Measurements from ENCODE around the gene CD1D.
A peak's percentile ranks its signal among the peaks of the same experiment; 100 is the strongest.
"Not testable (repeated sequence)": the region's sequence is repeated elsewhere in the genome, so short reads cannot be mapped to it uniquely, and the experiment has no call there.

The CD1D gene

DNA sequence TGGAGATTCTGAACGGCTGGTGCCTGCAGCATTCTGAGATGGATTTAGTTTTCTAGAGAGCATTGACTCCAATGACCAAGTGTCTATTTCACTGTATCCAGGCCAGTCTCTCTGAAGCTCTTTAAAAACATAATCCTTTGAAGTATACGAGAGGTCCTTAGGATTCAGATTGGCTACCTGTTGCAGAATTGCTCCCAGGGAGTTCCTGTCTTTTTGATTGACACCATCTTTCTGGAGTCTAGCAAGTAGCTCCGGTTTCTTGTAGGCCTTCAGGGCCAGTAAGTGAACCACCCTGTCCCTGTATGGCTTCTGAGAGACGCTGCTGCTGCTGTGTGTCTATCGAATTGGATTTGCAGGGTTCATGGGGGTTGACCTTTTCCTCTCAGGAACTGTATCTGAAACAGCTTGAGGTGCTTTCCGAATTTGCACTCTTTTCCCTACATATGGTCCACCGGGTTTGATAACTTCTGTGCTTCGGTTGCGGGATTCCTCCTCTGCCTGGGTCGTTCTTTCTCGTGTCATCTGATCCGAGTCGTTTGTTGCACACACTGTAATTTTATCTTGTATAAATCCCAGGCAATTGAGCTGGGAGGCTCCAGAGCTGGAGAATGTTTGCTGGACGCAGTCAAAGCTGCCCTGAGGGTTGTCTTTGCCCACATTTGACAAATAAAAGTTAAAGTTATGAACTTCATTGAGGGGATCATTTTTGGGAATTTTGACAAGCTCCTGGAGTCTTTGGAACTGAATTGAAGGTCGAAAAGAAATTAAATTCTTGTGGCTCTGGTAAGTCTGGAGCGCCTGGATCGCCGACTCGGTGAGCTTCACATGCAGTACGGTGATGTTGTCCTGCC is 3.6 kb upstream of the CD1D start:
- not testable (repeated sequence) for DNase-seq

DNA sequence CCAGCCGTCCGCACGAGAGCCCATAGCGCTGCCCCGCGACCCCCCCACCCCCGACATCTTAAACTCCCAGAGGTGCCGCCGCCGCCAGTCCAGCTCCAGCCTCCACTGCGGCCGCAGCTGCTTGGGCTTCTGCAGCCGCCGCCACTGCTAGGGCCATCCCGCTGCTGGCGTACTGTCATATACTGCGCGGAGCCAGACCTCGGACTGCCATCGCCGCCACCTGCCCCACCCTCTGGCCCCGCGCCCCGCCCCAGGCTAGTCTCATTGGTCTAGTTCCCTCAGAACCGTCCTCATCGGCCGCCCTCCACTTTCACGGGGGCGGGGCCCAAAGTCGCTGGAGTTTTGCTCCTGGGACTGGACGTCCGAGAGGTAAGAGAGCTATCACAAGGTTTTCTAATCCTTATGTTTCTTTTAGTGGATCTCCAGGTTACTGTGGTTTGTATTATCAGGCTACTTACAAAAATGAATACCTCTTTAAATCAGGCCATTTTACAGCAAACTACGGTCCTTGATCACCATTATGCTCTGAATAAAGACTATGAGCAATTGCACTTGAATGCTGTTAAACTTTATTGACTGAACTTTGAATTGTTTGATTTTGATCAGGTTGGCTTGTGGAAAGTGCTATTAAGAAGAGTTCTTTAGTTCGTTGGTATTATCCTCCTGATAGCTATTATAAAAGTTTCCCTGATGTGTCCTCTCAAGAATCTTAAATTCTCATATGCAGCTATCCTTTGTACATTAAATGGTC is 2.8 kb upstream of the CD1D start:
- DNase-seq: no peak

DNA sequence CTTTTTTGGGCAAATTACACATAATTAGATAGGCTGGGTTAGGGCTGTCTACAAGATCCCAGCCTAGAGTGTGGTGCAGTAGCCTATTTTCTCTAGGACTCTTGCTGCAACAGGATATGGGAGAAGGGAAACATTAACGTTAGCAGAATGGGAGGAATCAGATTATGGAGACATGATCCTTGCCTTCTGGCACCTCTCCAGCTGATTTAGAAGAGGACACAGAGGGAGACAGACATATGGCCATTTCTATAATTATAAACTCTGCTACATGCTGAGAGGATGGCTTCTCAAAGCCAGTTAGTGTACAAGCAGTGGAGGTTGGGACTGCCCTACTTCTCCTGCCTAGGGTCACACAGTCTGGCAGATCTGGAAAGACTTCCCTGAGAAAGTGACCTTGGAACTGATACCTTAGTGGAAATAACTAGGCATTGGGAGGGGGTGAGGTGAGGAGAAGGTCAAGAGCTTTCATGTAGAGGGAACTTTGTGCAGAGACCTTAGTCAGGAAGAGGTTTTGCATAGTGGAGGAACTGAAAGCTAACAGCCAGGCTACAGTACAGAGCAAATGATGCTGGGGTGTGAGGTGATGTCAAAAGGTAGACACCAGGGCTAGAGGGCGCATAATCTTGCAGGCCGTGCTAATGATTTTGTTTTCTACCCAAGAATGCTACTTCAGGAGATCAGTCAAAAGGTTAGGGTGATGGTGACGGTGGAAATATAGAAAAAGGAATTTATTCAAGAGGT is 1.2 kb upstream of the CD1D start:
- no peak for DNase-seq

DNA sequence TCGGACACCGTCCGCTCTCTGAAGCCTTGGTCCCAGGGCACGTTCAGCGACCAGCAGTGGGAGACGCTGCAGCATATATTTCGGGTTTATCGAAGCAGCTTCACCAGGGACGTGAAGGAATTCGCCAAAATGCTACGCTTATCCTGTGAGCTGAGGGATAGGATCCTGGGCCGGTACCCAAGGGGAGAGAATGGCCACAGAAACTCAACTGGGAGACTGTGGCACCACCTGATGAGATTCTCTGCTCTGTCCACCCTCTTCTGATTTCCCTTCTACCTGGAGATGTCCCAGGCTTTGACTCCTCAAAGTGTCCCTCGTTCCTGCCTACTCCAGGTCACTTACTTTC is 855 bp downstream of the CD1D start:
- DNase-seq: no peak

DNA sequence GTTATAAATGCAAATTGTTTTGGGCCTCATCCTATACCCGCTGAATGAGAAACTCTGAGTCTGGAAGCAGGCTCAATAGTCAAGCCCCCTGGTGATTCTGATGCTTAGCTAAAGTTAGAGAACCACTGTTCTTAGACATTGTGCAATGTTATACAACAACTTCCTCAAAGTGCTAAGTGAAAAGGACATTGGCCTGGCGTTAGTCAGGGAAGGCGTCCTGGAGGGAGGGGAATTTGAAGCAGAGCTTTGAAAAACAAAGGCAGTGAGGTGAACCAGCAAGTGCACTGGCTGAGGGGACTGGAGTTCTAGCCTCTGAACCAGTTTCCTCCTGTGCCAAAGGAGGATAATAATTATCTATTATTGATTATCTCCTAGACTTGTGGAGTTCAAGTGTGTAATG is 5.1 kb downstream of the CD1D start:
- DNase-seq: no peak

DNA sequence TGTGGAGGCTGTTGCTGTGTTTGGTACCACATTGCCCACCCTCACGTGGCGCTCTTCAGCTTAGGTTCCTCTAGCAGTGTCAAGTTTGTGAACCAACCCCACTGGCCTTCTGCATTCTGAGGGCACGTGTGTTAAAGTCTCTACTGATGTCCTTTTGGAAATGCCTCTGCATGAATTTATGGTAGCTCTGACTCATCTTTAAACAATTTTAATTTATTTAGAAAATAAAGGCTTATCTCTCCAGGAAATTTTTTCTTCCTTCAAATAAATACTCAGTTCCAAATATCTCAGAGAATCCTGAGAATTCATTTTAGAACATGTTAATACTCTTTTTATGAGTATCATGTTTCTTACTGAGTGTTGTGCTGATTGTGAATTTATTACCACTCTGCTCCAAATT is 5.5 kb downstream of the CD1D start:
- DNase-seq: no peak

DNA sequence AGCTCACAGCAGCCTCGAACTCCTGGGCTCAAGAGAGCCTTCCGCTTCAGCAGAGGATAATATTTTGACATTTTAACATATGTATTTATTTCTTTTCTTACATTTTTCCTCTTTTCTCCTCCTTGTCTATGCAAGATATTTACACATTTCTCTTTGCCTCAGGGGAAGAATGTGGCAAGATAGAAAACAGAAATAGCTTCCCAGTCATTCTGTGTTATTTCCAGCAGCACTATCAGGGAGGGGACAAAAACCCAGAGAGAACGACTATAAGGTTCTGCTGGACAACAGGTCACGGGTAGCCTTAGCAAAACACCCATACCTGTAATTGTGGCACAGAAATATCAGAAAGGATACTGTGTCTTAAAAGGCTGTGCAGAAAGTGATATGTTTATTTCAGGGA is 7.9 kb downstream of the CD1D start:
- DNase-seq: no peak

DNA sequence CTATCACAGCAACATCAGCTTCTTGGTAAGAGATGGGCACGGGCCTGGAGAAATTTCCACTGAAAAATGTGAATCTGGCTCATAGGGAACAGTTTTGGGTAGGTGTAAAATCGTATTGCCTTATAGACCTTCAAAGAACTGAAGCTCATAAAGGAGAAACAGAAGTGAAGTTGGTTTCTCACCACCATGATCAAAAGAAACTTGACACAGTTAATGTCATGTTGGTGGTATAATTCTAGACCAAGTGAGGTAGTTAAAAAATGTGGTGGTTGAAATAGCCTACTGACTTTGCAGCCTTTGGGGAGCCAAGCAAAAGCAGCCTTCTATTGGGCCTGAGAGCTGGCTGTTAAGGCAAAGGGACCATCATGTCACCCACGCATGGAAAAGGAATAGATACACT is 8.9 kb downstream of the CD1D start:
- DNase-seq: no peak

DNA sequence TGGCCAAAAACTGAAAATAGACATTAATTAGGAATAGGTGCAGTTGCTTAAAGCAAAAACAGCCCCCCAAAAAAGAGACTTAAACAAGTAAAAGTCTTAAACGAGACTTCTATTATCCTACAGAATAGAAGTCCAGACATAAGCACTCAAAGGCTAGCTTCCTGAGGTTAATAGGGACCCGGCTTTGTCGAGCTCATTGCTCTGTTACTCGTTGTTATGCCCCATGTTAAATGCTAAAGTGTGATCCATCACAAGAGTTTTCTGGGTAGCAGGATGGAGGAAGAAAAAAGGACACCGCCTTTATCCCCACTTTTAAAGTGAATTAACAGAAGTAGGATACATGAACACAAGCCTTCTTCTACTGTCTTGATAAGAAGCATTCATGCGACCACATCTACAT is 10.6 kb downstream of the CD1D start:
- no peak for DNase-seq

DNA sequence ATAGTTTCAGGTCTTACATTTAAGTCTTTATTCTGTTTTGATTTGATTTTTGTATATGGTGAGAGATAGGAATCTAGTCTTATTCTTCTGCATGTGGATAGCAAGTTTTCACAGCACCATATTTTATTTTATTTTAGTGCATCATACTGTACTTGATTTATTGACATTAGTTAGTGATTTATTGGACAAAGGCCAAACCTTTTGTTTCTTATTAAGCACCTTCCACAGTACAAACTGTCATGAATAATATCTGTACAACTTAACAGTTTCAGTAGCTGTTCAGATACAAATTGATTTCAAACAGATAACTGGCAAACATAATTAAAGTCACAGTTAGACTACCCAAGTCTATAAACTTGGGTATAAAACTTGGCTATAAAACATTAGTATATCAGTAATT is 15.8 kb downstream of the CD1D start:
- DNase-seq: no peak

DNA sequence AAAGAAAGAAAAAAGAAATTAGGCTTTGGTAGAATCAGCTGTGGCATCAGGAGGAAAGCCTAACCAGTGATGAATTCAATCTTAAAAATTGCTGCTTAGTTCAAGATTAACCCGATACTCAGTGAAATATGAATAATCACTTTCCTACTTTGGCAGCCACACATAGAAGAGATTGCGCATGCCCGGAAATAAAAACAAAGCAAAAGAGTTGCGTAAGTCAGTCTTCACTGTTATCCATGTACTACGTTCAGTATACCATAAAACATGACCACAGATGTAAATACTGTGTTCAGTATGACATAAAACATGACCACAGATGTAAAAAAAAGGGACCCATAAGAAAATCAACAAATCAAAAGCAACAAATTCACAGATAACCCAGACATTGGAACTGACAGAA is 19.2 kb downstream of the CD1D start:
- DNase-seq: no peak

DNA sequence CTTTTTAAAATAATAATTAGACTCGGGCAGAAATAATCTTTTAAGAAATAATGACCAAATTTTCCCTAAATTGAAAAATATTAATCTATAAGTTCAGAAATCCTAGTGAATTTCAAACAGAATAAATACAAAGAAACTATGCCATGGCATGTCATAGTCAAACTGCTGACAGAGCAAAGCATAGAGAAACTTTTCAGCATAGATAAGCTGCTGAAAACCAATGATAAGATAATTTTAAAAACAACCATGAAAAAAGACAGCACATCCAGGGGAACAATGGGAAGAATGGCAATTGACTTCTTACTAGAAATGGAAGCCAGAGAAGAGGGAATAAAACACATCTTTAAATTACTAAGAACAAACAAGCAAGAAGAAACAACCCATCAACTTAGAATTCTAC is 19.8 kb downstream of the CD1D start:
- no peak for DNase-seq

DNA sequence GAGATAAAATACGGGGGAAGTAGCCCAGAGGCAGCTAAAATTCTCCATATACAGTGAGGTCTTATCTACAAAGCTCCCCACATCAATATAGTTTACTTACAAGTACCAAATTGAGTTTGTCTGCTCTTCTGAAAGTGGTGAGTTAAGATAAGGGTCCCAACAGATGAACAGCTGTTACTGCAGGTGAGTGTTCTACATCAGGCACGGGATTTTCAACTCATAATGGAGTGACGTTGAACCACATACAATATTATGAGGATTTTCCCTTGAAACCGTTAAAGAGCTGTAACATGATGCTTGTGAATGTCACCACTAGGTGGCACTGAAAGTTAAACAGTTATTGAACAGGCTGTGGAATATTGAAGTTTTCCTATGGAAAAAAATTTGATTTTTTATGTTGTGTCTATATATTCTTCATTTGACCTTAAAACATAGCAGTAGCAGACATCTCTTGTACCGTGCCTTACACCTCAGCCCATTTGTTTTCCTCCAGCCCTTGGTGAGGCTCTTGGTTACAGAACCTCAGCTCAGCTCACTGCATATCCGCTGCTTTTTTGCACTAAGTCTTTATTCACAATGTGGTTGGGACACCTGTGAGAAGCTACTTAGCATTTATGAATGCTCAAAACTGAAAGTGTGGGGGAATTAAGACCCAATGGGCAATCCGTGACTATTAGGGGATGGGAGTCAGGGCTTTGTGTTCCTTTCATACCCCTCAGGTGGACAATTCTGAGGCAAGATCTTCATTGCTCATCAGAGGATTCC is 23.2 kb downstream of the CD1D start:
- peak; percentile 32 for DNase-seq

DNA sequence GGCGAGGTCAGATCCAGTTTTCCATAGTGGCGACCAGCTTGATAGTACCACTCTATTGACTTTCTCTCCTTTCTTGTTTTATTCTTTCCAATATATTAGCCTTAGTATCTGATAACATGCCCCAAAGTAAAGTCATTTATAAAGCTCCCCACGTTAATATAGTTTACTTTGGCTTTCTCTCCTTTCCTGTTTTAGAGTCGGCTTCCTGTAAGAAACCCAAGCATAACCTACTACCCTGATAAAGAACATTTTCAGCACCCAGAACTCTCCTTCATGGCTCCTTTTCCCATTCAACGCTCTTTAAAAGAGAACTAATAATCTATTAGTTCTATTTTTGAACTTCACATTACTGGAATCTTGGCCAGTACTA is 23.7 kb downstream of the CD1D start:
- no peak for DNase-seq

DNA sequence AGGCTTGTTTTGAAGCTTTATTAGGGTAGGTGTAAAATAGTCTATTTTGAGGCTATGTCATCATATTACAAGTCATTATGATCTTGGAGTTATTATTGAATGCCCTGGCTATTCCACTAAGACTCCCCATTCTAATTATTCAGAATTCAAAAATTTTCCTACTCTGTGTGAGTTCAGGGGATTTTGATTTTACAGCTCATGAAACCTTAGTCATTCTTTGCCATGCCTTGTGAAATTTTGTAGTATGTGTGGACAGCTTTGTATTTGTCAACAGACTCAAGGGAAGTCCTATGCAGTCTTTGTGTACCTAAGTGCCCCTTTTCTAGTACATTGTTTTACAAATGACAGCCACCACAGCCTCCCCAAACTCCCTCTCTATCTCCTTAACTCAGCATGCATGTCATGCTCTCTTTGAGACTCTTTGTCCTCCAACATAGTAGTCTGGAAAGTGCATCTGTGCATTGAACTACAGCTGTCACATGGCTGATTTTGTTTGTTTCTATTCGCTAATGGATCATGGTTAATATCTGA is 28.0 kb downstream of the CD1D start:
- DNase-seq: no peak

DNA sequence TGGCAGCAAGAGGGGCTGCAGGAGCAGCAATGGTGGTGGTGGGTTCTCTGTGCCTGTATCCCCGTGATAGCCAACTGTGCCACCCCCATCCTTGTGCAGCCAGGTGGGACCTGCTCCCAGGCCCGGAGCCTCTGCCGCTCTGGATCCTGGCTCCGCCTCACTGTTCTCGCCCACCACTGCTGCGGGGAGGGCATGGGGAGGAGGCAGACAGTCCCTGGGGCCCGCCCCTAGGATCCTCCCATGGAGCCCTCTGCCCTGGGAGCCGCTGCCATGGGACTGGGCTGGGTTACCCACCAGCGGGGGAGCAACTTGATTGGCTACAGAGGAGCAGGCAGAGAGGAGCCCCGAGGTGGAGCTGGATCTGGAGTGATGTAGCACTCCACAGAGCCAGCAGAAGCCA is 31.6 kb downstream of the CD1D start:
- DNase-seq: no peak

DNA sequence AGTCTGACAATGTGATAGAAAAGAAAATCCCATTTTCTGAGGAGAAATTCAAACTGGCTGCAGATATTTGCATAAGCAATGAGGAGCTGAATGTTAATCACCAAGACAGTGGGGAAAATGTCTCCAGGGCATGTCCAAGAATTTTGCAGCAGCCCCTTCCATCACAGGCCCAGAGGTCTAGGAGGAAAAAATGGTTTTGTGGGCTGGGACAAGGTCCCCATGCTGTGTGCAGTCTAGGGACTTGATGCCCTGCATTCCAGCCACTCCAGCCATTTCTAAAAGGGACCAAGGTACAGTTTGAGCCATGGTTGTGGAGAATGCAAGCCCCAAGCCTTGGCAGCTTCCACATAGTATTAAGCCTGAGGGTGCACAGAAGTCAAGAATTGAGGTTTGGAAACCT is 42.8 kb downstream of the CD1D start:
- not testable (repeated sequence) for DNase-seq

DNA sequence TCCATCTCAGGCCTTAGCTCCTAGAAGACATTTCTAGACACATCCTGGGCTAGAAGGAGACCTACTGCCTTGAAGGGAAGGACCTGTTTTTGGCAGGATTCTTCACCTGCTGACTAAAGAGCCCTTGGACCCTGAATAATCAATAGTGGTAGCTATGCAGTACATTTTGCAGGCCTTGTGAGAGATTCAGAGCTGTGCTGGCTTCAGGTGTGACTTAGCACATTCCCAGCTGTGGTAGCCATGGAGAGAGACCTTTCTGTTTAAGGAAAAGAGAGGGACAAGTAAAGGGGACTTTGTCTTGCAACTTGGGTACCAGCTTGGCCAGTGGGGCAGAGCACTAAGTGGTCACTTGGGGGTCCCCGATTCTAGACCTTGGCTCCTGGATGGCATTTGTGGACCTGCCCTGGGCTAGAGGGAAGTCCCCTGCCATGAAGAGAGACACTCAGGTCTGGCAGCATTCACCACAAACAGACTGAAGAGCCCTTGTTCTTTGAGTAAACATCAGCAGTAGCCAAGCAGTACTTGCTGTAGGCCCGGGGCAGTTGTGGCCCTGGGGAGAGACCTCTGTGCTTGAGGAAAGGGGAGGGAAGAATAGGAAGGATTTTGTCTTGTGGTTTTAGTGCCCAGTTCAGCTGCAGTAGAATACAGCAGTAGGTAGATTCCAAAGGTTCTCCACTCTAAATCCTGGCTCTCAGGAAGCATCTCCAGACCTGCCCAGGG is 47.4 kb downstream of the CD1D start:
- DNase-seq: no peak

Measured in NCI-H345 (cell line).